Liver (tissue), 9 donors: ENCODE results near the gene STRBP. TPM values are rescaled to one million over a fixed set of nuclear protein-coding genes. Genes with fewer than 3 reads are reported as not detected.

Experiments used
- DNase-seq: peaks from one replicate; pipeline ENCODE4 v3.0.0-alpha.2; 2017; ENCODE audit warnings: low spot score
- H3K27ac ChIP-seq, 2 donors: one replicate each; pipeline ENCODE4 v1.7.0; 2013; ENCODE audit warnings: inconsistent platforms in 2 of 2, low read length in 2 of 2, control low read depth in 1 of 2, low read depth in 1 of 2, mild to moderate bottlenecking in 1 of 2
- H3K27me3 ChIP-seq, 4 donors: one replicate each; pipeline versions ENCODE4 v1.6.1 to v1.7.0; 2013; ENCODE audit warnings: low read length in 3 of 4, inconsistent platforms in 1 of 4, mild to moderate bottlenecking in 1 of 4, moderate library complexity in 1 of 4; ENCODE audit not compliant: control insufficient read depth in 4 of 4, insufficient read depth in 4 of 4
- H3K36me3 ChIP-seq, 4 donors: one replicate each; pipeline versions ENCODE4 v1.6.1 to v1.7.0; 2013; ENCODE audit warnings: low read length in 3 of 4, mild to moderate bottlenecking in 3 of 4, low read depth in 1 of 4, moderate library complexity in 1 of 4; ENCODE audit not compliant: control insufficient read depth in 4 of 4, insufficient read depth in 3 of 4
- H3K4me1 ChIP-seq, 4 donors: one replicate each; pipeline versions ENCODE4 v1.6.1 to v1.7.0; 2013; ENCODE audit warnings: low read length in 3 of 4, mild to moderate bottlenecking in 3 of 4, moderate library complexity in 1 of 4; ENCODE audit not compliant: control insufficient read depth in 4 of 4, insufficient read depth in 4 of 4
- H3K4me3 ChIP-seq, 3 donors: one replicate each; pipeline versions ENCODE4 v1.6.1 to v1.7.0; 2013; ENCODE audit warnings: low read length in 3 of 3, control low read depth in 1 of 3, low read depth in 1 of 3, mild to moderate bottlenecking in 1 of 3
- H3K9ac ChIP-seq, 2 donors: one replicate each; pipeline ENCODE4 v1.7.0; 2013; ENCODE audit warnings: low read length in 2 of 2, mild to moderate bottlenecking in 2 of 2, moderate library complexity in 2 of 2, control low read depth in 1 of 2, low read depth in 1 of 2
- H3K9me3 ChIP-seq, 4 donors: one replicate each; pipeline versions ENCODE4 v1.6.1 to v1.7.0; 2013; ENCODE audit warnings: low read length in 3 of 4; ENCODE audit not compliant: control insufficient read depth in 4 of 4
- EGR1 ChIP-seq, 2 donors: IDR thresholded peaks; 2 replicates each; pipeline ENCODE4 v1.6.1; 2016 to 2018; ENCODE audit warnings: antibody characterized with exemption in 2 of 2, low read depth in 2 of 2
- FOXA1 ChIP-seq: IDR thresholded peaks from 2 replicates; pipeline ENCODE4 v1.6.1; 2016; ENCODE audit warnings: antibody characterized with exemption
- FOXA2 ChIP-seq: IDR thresholded peaks from 2 replicates; pipeline ENCODE4 v1.6.1; 2016; ENCODE audit warnings: antibody characterized with exemption
- GABPA ChIP-seq, 2 donors: IDR thresholded peaks in 1 of 2; conservative IDR thresholded peaks in 1 of 2; 2 replicates each; pipeline ENCODE4 v1.6.1; 2016; ENCODE audit warnings: antibody characterized with exemption in 2 of 2, mild to moderate bottlenecking in 1 of 2, moderate library complexity in 1 of 2
- HNF4A ChIP-seq, 2 donors: conservative IDR thresholded peaks; 2 replicates each; pipeline ENCODE4 v1.6.1; 2016; ENCODE audit warnings: antibody characterized with exemption in 2 of 2, mild to moderate bottlenecking in 2 of 2
- HNF4G ChIP-seq: IDR thresholded peaks from 2 replicates; pipeline ENCODE4 v1.6.1; 2016; ENCODE audit warnings: antibody characterized with exemption
- JUND ChIP-seq, 2 donors: IDR thresholded peaks; 2 replicates each; pipeline ENCODE4 v1.6.1; 2016; ENCODE audit warnings: antibody characterized with exemption in 2 of 2
- NR2F2 ChIP-seq: IDR thresholded peaks from 2 replicates; pipeline ENCODE4 v1.6.1; 2016; ENCODE audit warnings: antibody characterized with exemption
- RAD21 ChIP-seq, 2 donors: IDR thresholded peaks; 2 replicates each; pipeline ENCODE4 v1.6.1; 2016; ENCODE audit warnings: antibody characterized with exemption in 2 of 2, mild to moderate bottlenecking in 2 of 2
- RXRA ChIP-seq, 2 donors: IDR thresholded peaks; 2 replicates each; pipeline ENCODE4 v1.6.1; 2017 to 2018; ENCODE audit warnings: antibody characterized with exemption in 2 of 2, mild to moderate bottlenecking in 1 of 2
- SP1 ChIP-seq: IDR thresholded peaks from 2 replicates; pipeline ENCODE4 v1.6.1; 2018; ENCODE audit warnings: antibody characterized with exemption, mild to moderate bottlenecking
- TAF1 ChIP-seq: conservative IDR thresholded peaks from 2 replicates; pipeline ENCODE4 v1.6.1; 2016; ENCODE audit warnings: antibody characterized with exemption, mild to moderate bottlenecking
- YY1 ChIP-seq: IDR thresholded peaks from 2 replicates; pipeline ENCODE4 v1.6.1; 2016; ENCODE audit warnings: antibody characterized with exemption, mild to moderate bottlenecking
- WGBS: extraction: QIAGEN DNeasy Blood & Tissue Kit; methylation state at CpG from one replicate; pipeline ENCODE4 v1.1.7; 2013; 5-methylcytosine and 5-hydroxymethylcytosine counted together
- polyA plus RNA-seq, 2 donors: library from polyadenylated mRNA; stranded (reverse) in 1 of 2; unstranded in 1 of 2; fragments of 200-250 nt in 1 of 2; fragments of >200 nt in 1 of 2; fragmentation: Nextera tagmentation in 1 of 2; extraction: Ambion mirVana in 1 of 2; gene quantifications; one replicate each; pipeline versions ENCODE4 v1.2.1 to v1.2.3, GENCODE V29; 2013 to 2015
- total RNA-seq, 2 donors: library from RNA; depleted of rRNA; stranded (reverse); fragments of >200 nt; gene quantifications; one replicate each; pipeline ENCODE4 v1.2.3, GENCODE V29; 2014
- TF ChIP-seq, protein P1 (sequence below): IDR thresholded peaks from 2 replicates; pipeline ENCODE4 v1.6.1; 2016; ENCODE audit warnings: antibody characterized with exemption
- TF ChIP-seq, protein P2 (sequence below): fragments of 150-350 bp; IDR thresholded peaks from 2 replicates; pipeline ENCODE4 v1.5.1; 2017; ENCODE audit warnings: improper control_type of control experiment, low read depth, low read length; ENCODE audit not compliant: missing input control
- TF ChIP-seq, protein P3 (sequence below): IDR thresholded peaks from 2 replicates; pipeline ENCODE4 v1.6.1; 2016; ENCODE audit warnings: antibody characterized with exemption
- TF ChIP-seq, protein P4 (sequence below): IDR thresholded peaks from 2 replicates; pipeline ENCODE4 v1.6.1; 2016; ENCODE audit warnings: antibody characterized with exemption, mild to moderate bottlenecking
- TF ChIP-seq, protein P5 (sequence below): IDR thresholded peaks from 2 replicates; pipeline ENCODE4 v1.6.1; 2016; ENCODE audit warnings: antibody characterized with exemption
- donor health status: healthy.
- donor health status: healthy.
- donor health status: healthy.
- donor health status: healthy.
- donor health status: healthy.

STRBP gene
- total and polyA plus RNA-seq, 4 donors: 4.3 to 17.2 (median 8.5) TPM

DNA sequence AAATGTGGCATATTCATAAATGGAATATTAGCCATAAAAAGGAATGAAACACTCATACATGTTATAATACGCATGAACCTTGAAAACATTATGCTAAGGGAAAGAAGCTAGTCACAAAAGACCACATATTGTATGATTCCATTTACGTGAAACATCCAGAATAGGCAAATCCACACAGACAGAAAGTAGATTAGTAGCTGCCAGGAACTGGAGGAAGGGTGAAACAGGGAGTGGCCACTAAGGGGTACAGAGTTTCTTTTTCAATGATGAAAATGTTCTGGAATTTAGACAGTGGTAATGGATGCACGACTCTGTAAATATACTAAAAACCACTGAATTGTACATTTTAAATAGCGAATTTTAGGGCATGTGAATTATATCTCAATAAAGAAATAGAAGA, 39.4 kb downstream of the STRBP start:
- no peaks in the 10 kb centered on the region for H3K9me3 ChIP-seq
- H3K4me1 ChIP-seq: peaks cover 0 to 5% (median 0%) of the 10 kb centered on the region in 4 donors
- H3K27ac ChIP-seq: no peak overlapping the region
- no peaks in the 10 kb centered on the region for H3K27me3 ChIP-seq
- WGBS: 90% methylated on average over 4 of the region's 4 CpGs
- TF ChIP-seq HNF4G (no peak), JUND (IDR thresholded peaks at IDR 0.05) (no peak), NR2F2 (no peak), FOXA1 (no peak), FOXA2 (no peak), EGR1 (IDR thresholded peaks at IDR 0.05; ENCODE audit: low read depth in 2 of 2) (no peak), YY1 (no peak), GABPA (IDR thresholded peaks at IDR 0.05 in 1 of 2, conservative IDR thresholded peaks at IDR 0.05 in 1 of 2) (no peak), RAD21 (IDR thresholded peaks at IDR 0.05) (no peak), HNF4A (conservative IDR thresholded peaks at IDR 0.05) (no peak), RXRA (IDR thresholded peaks at IDR 0.05) (no peak), SP1 (no peak), TAF1 (no peak)
- TF ChIP-seq, protein P1, sequence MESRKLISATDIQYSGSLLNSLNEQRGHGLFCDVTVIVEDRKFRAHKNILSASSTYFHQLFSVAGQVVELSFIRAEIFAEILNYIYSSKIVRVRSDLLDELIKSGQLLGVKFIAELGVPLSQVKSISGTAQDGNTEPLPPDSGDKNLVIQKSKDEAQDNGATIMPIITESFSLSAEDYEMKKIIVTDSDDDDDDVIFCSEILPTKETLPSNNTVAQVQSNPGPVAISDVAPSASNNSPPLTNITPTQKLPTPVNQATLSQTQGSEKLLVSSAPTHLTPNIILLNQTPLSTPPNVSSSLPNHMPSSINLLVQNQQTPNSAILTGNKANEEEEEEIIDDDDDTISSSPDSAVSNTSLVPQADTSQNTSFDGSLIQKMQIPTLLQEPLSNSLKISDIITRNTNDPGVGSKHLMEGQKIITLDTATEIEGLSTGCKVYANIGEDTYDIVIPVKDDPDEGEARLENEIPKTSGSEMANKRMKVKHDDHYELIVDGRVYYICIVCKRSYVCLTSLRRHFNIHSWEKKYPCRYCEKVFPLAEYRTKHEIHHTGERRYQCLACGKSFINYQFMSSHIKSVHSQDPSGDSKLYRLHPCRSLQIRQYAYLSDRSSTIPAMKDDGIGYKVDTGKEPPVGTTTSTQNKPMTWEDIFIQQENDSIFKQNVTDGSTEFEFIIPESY: no peak
- TF ChIP-seq, protein P2, sequence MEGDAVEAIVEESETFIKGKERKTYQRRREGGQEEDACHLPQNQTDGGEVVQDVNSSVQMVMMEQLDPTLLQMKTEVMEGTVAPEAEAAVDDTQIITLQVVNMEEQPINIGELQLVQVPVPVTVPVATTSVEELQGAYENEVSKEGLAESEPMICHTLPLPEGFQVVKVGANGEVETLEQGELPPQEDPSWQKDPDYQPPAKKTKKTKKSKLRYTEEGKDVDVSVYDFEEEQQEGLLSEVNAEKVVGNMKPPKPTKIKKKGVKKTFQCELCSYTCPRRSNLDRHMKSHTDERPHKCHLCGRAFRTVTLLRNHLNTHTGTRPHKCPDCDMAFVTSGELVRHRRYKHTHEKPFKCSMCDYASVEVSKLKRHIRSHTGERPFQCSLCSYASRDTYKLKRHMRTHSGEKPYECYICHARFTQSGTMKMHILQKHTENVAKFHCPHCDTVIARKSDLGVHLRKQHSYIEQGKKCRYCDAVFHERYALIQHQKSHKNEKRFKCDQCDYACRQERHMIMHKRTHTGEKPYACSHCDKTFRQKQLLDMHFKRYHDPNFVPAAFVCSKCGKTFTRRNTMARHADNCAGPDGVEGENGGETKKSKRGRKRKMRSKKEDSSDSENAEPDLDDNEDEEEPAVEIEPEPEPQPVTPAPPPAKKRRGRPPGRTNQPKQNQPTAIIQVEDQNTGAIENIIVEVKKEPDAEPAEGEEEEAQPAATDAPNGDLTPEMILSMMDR: no peak
- TF ChIP-seq, protein P3, sequence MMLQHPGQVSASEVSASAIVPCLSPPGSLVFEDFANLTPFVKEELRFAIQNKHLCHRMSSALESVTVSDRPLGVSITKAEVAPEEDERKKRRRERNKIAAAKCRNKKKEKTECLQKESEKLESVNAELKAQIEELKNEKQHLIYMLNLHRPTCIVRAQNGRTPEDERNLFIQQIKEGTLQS: no peak
- TF ChIP-seq, protein P4, sequence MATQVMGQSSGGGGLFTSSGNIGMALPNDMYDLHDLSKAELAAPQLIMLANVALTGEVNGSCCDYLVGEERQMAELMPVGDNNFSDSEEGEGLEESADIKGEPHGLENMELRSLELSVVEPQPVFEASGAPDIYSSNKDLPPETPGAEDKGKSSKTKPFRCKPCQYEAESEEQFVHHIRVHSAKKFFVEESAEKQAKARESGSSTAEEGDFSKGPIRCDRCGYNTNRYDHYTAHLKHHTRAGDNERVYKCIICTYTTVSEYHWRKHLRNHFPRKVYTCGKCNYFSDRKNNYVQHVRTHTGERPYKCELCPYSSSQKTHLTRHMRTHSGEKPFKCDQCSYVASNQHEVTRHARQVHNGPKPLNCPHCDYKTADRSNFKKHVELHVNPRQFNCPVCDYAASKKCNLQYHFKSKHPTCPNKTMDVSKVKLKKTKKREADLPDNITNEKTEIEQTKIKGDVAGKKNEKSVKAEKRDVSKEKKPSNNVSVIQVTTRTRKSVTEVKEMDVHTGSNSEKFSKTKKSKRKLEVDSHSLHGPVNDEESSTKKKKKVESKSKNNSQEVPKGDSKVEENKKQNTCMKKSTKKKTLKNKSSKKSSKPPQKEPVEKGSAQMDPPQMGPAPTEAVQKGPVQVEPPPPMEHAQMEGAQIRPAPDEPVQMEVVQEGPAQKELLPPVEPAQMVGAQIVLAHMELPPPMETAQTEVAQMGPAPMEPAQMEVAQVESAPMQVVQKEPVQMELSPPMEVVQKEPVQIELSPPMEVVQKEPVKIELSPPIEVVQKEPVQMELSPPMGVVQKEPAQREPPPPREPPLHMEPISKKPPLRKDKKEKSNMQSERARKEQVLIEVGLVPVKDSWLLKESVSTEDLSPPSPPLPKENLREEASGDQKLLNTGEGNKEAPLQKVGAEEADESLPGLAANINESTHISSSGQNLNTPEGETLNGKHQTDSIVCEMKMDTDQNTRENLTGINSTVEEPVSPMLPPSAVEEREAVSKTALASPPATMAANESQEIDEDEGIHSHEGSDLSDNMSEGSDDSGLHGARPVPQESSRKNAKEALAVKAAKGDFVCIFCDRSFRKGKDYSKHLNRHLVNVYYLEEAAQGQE: no peak
- TF ChIP-seq, protein P5, sequence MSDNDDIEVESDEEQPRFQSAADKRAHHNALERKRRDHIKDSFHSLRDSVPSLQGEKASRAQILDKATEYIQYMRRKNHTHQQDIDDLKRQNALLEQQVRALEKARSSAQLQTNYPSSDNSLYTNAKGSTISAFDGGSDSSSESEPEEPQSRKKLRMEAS: no peak
- no peak overlapping the region for H3K9ac ChIP-seq
- DNase-seq: no peak
- no peak overlapping the region for H3K4me3 ChIP-seq
- H3K36me3 ChIP-seq: no peaks in the 10 kb centered on the region
